ENCODE measurements around the gene NRXN3.
A peak's percentile ranks its signal among the peaks of the same experiment; 100 is the strongest.

- TF ChIP-seq RAD21 (conservative IDR thresholded peaks at IDR 0.05): peak; percentile 69
- peak; percentile 64 for TF ChIP-seq SMC3 (conservative IDR thresholded peaks at IDR 0.05; ENCODE audit: poor library complexity)
- TF ChIP-seq CTCF (IDR thresholded peaks at IDR 0.05; ENCODE audit: poor library complexity, severe bottlenecking): peak; percentile 78
- no peak for TF ChIP-seq POLR2AphosphoS5 (IDR thresholded peaks at IDR 0.05)
- TF ChIP-seq EZH2 (IDR thresholded peaks at IDR 0.05; ENCODE audit: borderline replicate concordance, insufficient read depth, low read length, poor library complexity, severe bottlenecking): no peak
- TF ChIP-seq REST (IDR thresholded peaks at IDR 0.05; ENCODE audit: borderline replicate concordance): no peak
- no peak for TF ChIP-seq EP300 (conservative IDR thresholded peaks at IDR 0.05; ENCODE audit: poor library complexity, severe bottlenecking)
- no peak for TF ChIP-seq TAF1 (IDR thresholded peaks at IDR 0.05; ENCODE audit: low read depth)
- no peak for TF ChIP-seq MXI1 (conservative IDR thresholded peaks at IDR 0.05; ENCODE audit: poor library complexity, severe bottlenecking)
Measured at GRCh38 chr14:78902010-78902623, 731.9 kb downstream of the NRXN3 start.
